GM12878 (cell line): Measurements from ENCODE around the gene SLC2A5.

Experiments used
- EZH2 ChIP-seq: IDR thresholded peaks from 2 replicates; pipeline ENCODE4 v1.6.1; 2012; ENCODE audit warnings: low read depth, mild to moderate bottlenecking, control low read depth, inconsistent platforms, low read length, borderline replicate concordance; ENCODE audit not compliant: control insufficient read depth
- TF ChIP-seq, protein P1 (sequence below): fragments of 450-650 bp; IDR thresholded peaks from 2 replicates; pipeline ENCODE4 v1.6.1; 2016; ENCODE audit warnings: mild to moderate bottlenecking

DNA sequence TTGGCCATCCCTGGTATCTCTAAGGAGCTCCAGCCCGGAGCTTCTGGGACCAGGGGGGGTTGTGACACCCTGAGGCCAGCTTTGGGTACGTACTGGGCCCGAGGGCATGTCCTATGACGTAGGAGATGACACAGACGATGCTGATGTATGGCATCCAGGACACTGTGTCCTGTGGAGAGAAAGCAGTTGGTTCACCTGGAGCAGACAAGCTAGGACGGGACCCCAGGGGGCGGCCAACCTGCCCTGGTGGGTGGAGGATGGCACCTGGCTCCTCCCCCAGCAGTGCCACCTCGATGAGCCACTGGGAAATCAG, 31.1 kb downstream of the SLC2A5 start:
- TF ChIP-seq, protein P1, sequence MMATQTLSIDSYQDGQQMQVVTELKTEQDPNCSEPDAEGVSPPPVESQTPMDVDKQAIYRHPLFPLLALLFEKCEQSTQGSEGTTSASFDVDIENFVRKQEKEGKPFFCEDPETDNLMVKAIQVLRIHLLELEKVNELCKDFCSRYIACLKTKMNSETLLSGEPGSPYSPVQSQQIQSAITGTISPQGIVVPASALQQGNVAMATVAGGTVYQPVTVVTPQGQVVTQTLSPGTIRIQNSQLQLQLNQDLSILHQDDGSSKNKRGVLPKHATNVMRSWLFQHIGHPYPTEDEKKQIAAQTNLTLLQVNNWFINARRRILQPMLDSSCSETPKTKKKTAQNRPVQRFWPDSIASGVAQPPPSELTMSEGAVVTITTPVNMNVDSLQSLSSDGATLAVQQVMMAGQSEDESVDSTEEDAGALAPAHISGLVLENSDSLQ: no peak
- no peak for TF ChIP-seq EZH2
